ENCODE measurements around the gene PPARA. TPM values are rescaled to one million over a fixed set of nuclear protein-coding genes. Genes with fewer than 3 reads are reported as not detected.

PPARA gene
- total RNA-seq, 4 donors from 2014 or later = 18.9 to 43.5 (median 27.2) TPM

DNA sequence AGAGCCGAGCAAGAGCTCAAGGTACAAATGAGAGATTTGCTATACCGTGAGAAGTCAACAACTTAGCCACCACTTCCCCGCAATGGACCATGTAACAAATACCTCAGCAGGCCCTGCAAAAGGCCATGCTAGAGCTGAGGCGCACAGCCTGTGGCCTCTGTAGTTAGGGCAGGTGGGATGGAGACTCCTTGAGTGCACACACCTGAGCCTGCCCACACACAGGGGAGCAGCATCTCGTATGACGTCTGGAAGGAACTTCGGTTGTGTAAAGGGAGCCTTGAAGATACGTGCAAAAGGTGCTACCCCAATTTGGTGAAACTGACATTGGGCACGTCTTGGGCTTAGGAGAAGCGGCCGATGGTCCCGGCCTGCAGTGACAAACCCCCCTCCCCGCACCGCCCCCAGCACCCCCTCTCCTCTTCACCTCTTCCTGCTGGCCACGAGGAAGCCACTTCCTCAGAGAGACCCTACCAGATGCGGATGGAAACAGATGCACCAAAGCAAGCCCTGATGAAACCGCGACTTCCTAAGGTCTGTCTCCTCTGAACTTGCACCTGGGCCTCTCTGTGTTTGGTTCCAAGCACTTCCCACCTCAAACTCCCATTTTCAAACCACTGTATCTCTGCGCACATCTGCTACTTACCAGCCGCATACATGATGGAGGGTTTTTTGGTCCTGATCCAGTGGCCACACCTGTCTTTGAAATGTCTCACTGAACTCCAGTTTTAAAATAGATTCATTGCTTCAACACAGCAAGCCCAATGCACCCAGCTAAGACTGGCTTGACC lies 89.1 kb downstream of the PPARA start:
- no peak for DNase-seq (ENCODE audit: low spot score in 2 of 2)
- peaks cover 0 to 87% (median 0%) of the 10 kb centered on the region in 3 donors for H3K36me3 ChIP-seq
- TF ChIP-seq POLR2A (IDR thresholded peaks at IDR 0.05) = no peak
- TF ChIP-seq CTCF (IDR thresholded peaks at IDR 0.05) = no peak
- TF ChIP-seq EP300 (IDR thresholded peaks at IDR 0.05) = no peak
- peaks cover 0 to 12% (median 3%) of the 10 kb centered on the region in 4 donors for H3K4me1 ChIP-seq
- H3K4me3 ChIP-seq = no peak overlapping the region
- no peaks in the 10 kb centered on the region for H3K9me3 ChIP-seq
- 72 to 78% methylated on average over 20 of the region's 20 CpGs for WGBS, 2 donors
- H3K27ac ChIP-seq = no peak overlapping the region
- H3K27me3 ChIP-seq = no peaks in the 10 kb centered on the region

GRCh38 chr22:46240073-46240472 lies 89.7 kb downstream of the PPARA start:
- WGBS, 2 donors = 85 to 87% methylated on average over 2 of the region's 2 CpGs
- H3K27me3 ChIP-seq = no peaks in the 10 kb centered on the region
- no peak overlapping the region for H3K27ac ChIP-seq
- TF ChIP-seq EP300 (IDR thresholded peaks at IDR 0.05) (no peak), CTCF (IDR thresholded peaks at IDR 0.05) (no peak), POLR2A (IDR thresholded peaks at IDR 0.05) (no peak)
- no peak overlapping the region for H3K4me3 ChIP-seq
- no peak for DNase-seq (ENCODE audit: low spot score in 2 of 2)
- H3K36me3 ChIP-seq = peaks cover 0 to 91% (median 0%) of the 10 kb centered on the region in 3 donors
- no peaks in the 10 kb centered on the region for H3K9me3 ChIP-seq
- peaks cover 0 to 17% (median 3%) of the 10 kb centered on the region in 4 donors for H3K4me1 ChIP-seq

DNA sequence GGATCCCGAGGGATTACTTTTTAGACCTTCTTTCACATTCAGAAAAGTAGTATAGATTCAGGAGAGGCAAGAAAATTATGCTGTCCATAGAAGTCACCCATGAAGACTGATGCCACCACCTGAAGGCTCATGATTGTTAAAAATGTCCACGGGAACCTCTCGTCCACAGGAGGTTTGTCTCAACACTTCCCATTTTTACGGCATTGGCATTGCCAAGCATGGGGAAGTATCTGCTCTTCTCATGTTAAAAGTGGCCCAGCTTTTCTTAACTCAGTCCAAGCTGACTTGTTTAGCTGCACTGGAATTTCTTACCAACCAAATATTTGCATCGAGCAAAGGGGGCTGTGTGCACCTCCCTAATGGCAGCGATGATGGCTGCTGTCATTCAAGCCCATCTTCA lies 90.2 kb downstream of the PPARA start:
- H3K27ac ChIP-seq = no peak overlapping the region
- H3K4me3 ChIP-seq = no peak overlapping the region
- DNase-seq (ENCODE audit: low spot score in 2 of 2) = no peak
- no peaks in the 10 kb centered on the region for H3K9me3 ChIP-seq
- TF ChIP-seq POLR2A (IDR thresholded peaks at IDR 0.05) (no peak), CTCF (IDR thresholded peaks at IDR 0.05) (no peak), EP300 (IDR thresholded peaks at IDR 0.05) (no peak)
- no peaks in the 10 kb centered on the region for H3K27me3 ChIP-seq
- H3K4me1 ChIP-seq = peaks cover 0 to 21% (median 5%) of the 10 kb centered on the region in 4 donors
- 83 to 86% methylated on average over 6 of the region's 6 CpGs for WGBS, 2 donors
- peaks cover 0 to 91% (median 0%) of the 10 kb centered on the region in 3 donors for H3K36me3 ChIP-seq

DNA sequence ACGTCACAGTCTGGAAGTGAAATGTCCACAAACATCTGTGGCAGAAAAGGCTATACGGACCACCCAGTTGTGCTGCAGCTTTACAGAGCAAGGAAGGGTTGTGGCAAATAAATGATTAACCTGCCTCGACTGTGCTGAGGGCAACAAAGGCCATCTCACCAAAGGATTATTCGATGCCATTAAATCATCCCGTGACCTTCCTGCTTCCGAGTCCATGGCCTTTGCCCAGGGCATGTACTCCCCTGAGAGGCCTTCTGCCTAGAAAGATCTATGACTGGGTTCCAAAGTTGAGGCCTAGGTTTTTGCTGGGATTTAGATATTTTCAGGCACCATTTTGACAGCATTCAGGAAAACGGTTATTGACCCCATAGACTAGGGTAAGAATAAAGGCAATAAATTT lies 90.6 kb downstream of the PPARA start:
- peaks cover 0 to 25% (median 7%) of the 10 kb centered on the region in 4 donors for H3K4me1 ChIP-seq
- H3K9me3 ChIP-seq = no peaks in the 10 kb centered on the region
- no peak overlapping the region for H3K4me3 ChIP-seq
- no peaks in the 10 kb centered on the region for H3K27me3 ChIP-seq
- TF ChIP-seq POLR2A (IDR thresholded peaks at IDR 0.05) = no peak
- no peak for TF ChIP-seq EP300 (IDR thresholded peaks at IDR 0.05)
- no peak for TF ChIP-seq CTCF (IDR thresholded peaks at IDR 0.05)
- DNase-seq (ENCODE audit: low spot score in 2 of 2) = no peak
- 56 to 63% methylated on average over 7 of the region's 7 CpGs for WGBS, 2 donors
- H3K27ac ChIP-seq = no peak overlapping the region
- H3K36me3 ChIP-seq = peaks cover 0 to 88% (median 0%) of the 10 kb centered on the region in 3 donors

GRCh38 chr22:46241396-46242007 lies 91.2 kb downstream of the PPARA start:
- peaks cover 0 to 29% (median 7%) of the 10 kb centered on the region in 4 donors for H3K4me1 ChIP-seq
- H3K4me3 ChIP-seq = no peak overlapping the region
- no peak overlapping the region for H3K27ac ChIP-seq
- no peaks in the 10 kb centered on the region for H3K27me3 ChIP-seq
- no peak for DNase-seq (ENCODE audit: low spot score in 2 of 2)
- peaks cover 0 to 82% (median 0%) of the 10 kb centered on the region in 3 donors for H3K36me3 ChIP-seq
- WGBS, 2 donors = 62 to 63% methylated on average over 5 of the region's 5 CpGs
- TF ChIP-seq POLR2A (IDR thresholded peaks at IDR 0.05) (no peak), CTCF (IDR thresholded peaks at IDR 0.05) (no peak), EP300 (IDR thresholded peaks at IDR 0.05) (no peak)
- no peaks in the 10 kb centered on the region for H3K9me3 ChIP-seq
